GM21723 (cell line): Measurements from ENCODE around the gene TMC1.
"Not testable (repeated sequence)": the region's sequence is repeated elsewhere in the genome, so short reads cannot be mapped to it uniquely, and the experiment has no call there.

Experiments
- ATAC-seq: cut with Tn5 transposase; IDR thresholded peaks from one replicate; pipeline ENCODE4 v1.9.1; 2021; ENCODE audit warnings: mild to moderate bottlenecking, moderate library complexity; ENCODE audit not compliant: unreplicated experiment

TMC1 gene

DNA sequence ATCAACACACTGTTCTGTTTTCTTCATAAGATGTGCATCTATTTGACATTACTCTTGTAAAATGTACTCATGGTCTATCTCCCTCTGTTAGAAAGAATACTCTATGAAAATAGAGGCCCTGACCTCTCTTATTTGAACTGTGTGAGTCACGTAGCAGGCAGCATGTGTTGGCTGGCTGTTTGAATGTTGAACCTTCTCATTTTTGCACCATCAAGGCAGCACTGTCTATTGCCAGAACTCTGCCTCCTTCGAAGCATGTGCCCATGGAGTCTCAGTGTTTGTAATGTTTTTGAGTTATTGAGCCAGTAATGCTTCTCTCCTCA lies 287.0 kb downstream of the TMC1 start:
- ATAC-seq, result no peak

DNA sequence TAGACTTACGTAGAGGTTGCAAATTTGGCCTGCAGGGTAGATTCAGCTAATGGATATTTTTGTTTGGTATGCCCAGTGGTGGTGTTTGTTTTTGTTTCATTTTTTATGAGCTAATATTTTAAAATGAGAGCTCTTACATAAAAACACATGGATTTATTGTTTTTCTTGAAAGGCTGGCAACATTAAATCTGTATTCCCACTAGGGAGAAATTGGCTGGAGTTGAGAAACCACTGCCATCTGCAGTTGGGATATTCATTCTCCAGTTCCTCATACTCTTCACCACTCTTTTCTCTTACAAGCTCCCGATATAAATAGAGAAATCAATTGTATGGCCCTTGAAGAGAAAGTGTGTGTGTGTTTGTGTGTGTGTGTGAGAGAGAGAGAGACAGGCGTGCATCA lies 288.2 kb downstream of the TMC1 start:
- ATAC-seq, result no peak

DNA sequence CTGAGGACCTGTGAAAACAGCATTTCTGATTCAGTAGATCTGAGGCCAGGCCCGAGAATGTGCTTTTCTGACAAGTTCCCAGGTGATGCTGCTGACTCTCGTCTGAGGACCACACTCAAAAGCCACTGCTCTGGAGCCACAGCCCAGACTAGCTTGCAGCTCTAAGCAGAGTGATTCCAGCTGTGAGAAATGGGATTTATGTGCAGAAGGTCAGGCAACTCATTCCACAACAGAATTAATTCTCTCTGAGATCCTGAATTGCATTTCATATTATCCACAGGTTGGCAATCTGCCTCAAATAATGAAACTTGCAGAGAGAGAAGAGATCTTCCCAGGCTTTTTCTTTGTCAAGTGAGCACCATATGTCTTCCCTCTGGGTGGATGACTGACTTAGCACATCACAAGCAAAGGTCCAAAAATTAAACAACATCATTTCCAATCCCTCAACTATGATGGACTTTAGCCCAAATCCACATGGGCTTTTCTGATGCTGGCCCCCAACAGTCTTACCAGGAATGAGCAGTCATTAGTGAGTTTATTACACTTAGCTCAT lies 291.2 kb downstream of the TMC1 start:
- no peak for ATAC-seq

GRCh38 chr9:72813544-72813943 lies 292.1 kb downstream of the TMC1 start:
- ATAC-seq, result no peak

DNA sequence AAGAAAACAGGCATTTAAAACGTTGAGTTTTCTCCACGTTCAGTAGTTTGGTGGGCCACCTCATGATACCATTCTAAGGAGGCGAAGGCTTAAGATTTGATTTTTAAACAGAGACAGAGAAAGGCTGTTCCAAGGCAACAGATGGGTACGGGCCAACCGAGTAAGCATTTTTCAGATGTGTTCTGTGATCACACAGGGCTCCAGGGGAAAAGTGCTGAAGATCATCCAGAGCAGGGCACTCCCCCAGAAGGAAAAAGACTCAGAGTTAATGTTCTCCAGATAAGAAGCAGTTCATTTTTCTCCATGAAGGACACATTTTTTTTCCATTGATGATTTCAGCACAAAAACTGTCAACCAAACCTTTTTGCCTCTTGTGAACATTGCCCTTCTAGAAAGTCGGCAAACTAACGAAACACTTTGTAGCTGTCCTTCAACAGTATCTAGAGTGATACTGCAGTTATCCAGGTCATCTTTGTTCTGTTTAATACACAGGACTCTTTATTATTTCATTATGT lies 292.7 kb downstream of the TMC1 start:
- no peak for ATAC-seq

DNA sequence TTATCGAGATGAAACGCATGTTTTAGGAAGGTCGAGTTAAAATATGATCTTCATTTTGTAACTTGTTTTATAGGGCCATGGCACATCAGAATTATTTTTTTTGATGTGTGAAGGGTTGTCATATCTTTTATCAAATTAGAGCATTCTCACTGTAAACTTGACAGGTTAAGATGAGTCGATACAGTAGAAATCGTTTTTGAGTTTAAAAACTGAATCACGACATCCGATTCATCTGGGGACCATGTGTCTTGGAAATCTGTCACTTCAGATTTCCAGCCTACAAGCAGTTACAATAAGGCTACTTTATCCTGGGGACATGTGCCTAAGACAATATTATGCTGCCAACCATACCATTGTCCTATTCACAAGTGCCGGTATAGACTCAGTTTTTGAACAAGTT lies 295.3 kb downstream of the TMC1 start:
- ATAC-seq, result no peak

DNA sequence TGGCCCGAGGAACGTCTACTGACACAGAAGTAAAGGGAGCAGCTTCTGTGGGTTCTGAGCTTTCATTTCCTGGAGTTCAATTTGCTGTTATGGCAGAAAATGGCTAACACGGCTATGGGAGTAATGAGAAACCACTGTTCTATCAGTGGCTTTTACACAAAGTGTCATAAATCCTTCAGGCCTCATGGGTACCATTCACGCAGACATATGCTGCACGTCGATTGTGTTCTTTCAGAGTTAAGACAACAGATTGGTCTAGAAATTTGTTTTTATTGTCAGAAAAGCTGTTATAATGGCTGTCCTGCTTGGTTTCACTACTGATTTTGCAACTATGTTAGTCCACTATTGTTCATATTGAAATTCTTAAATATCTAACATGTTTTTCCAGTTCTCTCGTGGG lies 296.0 kb downstream of the TMC1 start:
- ATAC-seq, result no peak

- no peak for ATAC-seq
Measured at GRCh38 chr9:72818385-72818784, 297.0 kb downstream of the TMC1 start.

DNA sequence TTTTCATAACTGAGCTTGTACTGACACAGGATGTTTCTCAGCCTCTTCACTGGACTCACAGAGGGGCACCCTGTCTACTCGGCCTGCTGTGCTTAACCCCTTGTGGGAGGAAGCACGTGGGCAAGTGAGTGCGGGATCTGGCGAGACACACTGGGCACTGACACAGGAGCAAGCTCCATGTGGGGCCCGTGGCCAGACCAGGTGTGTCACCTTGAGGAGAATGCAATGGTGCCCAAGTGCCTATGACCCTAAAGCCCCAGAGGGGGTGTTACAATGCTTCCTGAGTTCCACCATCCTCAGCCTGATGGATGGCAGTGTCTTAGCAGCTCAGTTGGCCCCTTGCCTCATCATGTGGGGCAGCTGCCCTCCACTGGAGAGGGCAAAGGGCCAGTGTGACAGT lies 302.6 kb downstream of the TMC1 start:
- no peak for ATAC-seq

GRCh38 chr9:72826996-72827949 lies 305.9 kb downstream of the TMC1 start:
- no peak for ATAC-seq

GRCh38 chr9:72827950-72828731 lies 306.7 kb downstream of the TMC1 start:
- no peak for ATAC-seq

GRCh38 chr9:72834994-72835393 lies 313.6 kb downstream of the TMC1 start:
- no peak for ATAC-seq

DNA sequence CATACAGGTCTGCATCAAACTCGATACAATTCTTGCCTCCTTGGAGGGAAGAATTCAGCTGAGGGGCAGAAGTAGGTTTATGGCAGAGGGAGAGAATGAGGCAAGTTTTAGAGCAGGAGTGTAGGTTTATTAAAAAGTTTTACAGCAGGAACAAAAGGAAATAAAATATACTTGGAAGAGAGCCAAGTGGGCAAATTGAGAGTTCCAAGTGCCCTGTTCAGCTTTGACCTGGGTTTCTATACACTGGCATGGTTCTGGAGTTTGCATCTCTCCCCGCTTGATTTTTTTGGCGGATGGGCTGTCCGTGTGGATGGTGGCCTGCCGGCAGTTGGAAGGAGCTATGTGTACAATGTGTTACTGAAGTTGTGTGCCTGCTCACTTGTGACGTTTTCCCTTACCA lies 315.4 kb downstream of the TMC1 start:
- ATAC-seq, result no peak

GRCh38 chr9:72839085-72839484 lies 317.7 kb downstream of the TMC1 start:
- ATAC-seq, result no peak

GRCh38 chr9:72843520-72844439 lies 322.4 kb downstream of the TMC1 start:
- no peak for ATAC-seq

DNA sequence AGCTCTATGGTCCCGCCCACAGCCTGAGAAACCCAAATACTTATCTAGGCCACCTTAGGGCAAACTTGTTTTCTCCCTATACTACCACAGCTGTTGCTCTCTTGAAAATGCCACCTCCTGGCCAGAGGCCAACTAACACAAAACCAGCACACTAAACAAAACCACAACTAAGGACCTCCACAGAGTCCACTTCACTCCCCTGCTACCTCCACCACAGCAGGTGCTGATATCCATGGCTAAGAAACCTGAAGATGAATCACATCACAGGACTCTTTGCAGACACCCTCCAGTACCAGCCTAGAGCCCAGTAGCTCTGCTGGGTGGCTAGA lies 323.0 kb downstream of the TMC1 start:
- no peak for ATAC-seq

GRCh38 chr9:72845052-72845451 lies 323.6 kb downstream of the TMC1 start:
- ATAC-seq, result not testable (repeated sequence)

DNA sequence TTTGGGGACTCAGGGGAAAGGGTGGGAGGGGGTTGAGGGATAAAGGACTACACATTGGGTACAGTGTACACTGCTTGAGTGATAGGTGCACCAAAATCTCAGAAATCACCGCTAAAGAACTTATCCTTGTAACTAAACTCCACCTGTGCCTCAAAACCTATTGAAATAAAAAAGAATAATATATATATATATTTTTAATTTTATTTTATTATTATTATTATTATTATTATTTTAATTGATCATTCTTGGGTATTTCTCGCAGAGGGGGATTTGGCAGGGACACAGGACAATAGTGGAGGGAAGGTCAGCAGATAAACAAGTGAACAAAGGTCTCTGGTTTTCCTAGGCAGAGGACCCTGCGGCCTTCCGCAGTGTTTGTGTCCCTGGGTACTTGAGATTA lies 328.8 kb downstream of the TMC1 start:
- not testable (repeated sequence) for ATAC-seq

GRCh38 chr9:72855321-72855720 lies 333.9 kb downstream of the TMC1 start:
- no peak for ATAC-seq

- no peak for ATAC-seq
Measured at GRCh38 chr9:72855890-72856523, 334.6 kb downstream of the TMC1 start.
